PFSK-1 (cell line): ENCODE data around the gene ADAMTS13.

ENCODE experiments used
- FOXP2 ChIP-seq: optimal IDR thresholded peaks from 2 replicates; pipeline ENCODE3; 2011; ENCODE audit warnings: borderline replicate concordance, control low read depth, inconsistent platforms; ENCODE audit not compliant: insufficient read depth; ENCODE audit errors: extremely low read length, extremely low read depth
- POLR2AphosphoS5 ChIP-seq: IDR thresholded peaks from 2 replicates; pipeline ENCODE4 v1.6.1; 2012; ENCODE audit warnings: low read depth, mild to moderate bottlenecking, control low read depth, low read length, moderate library complexity
- REST ChIP-seq, 2 experiments: IDR thresholded peaks; 2 replicates each; pipeline versions ENCODE4 v1.6.1 to v1.8.0; 2011 to 2012; ENCODE audit warnings: low read depth in 2 of 2, low read length in 2 of 2, control low read depth in 1 of 2, inconsistent platforms in 1 of 2, mild to moderate bottlenecking in 1 of 2, moderate library complexity in 1 of 2; ENCODE audit not compliant: insufficient read depth in 1 of 2
- SIN3A ChIP-seq: IDR thresholded peaks from 2 replicates; pipeline ENCODE4 v1.6.1; 2012; ENCODE audit warnings: mild to moderate bottlenecking, low read length, moderate library complexity, borderline replicate concordance; ENCODE audit not compliant: insufficient read depth
- TAF1 ChIP-seq: IDR thresholded peaks from 2 replicates; pipeline ENCODE4 v1.6.1; 2012; ENCODE audit warnings: low read length, control low read depth, borderline replicate concordance; ENCODE audit not compliant: insufficient read depth

ADAMTS13 gene

DNA sequence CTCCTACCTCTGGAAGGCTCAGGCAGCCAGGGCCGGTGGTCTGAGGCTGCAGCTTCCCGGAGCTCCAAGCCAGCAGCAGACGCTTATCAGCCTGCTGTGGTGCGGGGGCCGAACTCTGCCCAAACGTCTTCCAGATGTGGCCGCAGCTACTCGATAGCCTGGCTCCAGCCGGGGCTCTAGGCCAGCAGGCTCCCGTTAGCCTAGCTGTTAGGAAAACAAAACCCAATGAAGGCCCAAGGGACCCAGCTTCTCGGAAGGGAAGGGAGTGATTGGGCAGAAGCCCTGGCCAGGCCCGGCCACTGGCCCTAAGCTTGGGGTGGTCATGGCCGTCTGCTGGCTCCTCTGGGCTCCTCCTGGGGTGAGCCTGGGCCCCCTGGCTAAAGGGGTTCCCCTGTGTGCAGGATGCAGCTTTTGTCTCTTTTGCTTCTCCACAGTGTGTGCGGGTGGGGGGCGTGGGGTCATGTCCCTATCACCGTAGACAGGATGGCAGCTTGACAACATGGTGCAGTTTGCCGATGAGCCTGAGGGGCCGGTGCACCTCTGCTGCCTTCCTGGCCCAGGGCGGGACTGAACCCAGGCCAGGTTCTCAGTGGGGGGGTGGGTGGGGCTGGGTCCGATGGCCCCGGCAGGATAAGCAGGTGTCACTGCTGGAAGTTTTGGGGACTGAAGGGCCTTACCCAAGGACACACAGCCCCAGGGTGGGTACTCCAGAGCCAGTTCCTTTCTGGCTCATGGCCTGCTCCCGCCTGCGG lies 83.9 kb downstream of the ADAMTS13 start:
- TF ChIP-seq TAF1 = no peak
- no peak for TF ChIP-seq FOXP2
- TF ChIP-seq SIN3A = no peak
- TF ChIP-seq POLR2AphosphoS5 = no peak; the same call in 1 of the 2 replicates
- no peak for TF ChIP-seq REST (IDR thresholded peaks at IDR 0.05; ENCODE audit: insufficient read depth in 1 of 2, low read depth in 2 of 2, low read length in 2 of 2)

DNA sequence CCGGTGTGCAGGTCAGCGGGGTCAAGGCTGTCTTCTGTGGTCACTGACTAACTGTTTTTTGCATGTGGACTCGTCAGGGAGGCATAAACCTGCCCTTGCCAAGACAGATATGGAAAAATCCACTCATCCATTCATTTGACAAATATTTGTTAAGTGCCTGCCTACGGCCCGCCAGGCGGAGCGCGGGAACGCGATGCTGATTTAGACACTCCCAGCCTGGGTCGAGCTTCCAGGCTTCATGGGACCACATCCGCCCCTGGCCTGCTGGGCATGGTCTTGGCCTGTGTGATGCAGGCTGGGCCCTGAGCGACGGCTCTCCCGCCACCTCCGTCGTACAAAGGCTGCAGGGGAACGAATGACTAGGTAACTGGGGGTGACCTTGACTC lies 84.5 kb downstream of the ADAMTS13 start:
- TF ChIP-seq FOXP2 (no peak), TAF1 (no peak), REST (IDR thresholded peaks at IDR 0.05; ENCODE audit: insufficient read depth in 1 of 2, low read depth in 2 of 2, low read length in 2 of 2) (no peak), POLR2AphosphoS5 (no peak), SIN3A (no peak)

DNA sequence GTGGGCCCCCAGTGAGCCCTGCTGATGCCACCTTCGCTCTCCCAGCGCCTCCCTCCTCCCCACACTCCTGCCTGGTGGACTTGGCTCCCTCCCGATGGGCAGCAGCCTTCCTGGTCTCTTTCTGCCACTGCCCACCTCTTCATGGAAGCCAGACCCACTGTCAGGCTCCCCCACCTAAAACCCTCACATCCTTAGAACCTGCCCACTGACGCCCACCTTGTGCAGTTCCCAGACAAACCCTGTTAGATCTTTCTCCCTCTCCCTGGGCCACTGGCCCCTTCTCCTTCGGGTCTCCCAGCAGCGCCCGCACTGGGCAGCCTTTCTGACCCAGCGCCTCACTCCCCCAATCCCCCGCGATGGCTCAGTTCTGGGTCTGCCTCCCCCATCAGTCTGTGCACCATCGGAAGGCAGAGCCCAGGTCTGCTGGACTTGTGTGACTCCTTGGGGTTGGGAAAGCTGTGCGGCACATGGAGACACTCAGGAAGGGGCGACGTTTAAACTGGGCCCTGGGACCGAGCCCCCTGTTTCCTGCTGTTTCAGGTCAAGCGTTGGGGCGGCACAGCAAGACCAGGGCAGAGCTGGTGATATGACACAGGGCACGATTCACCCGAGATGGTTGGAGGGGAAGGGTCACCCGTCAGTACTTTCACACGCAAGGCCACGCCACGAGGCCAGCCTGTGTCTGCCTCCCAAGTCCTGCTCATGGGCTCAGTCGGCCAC lies 85.2 kb downstream of the ADAMTS13 start:
- TF ChIP-seq POLR2AphosphoS5 (no peak), FOXP2 (no peak), TAF1 (no peak), SIN3A (no peak), REST (IDR thresholded peaks at IDR 0.05; ENCODE audit: insufficient read depth in 1 of 2, low read depth in 2 of 2, low read length in 2 of 2) (no peak)

DNA sequence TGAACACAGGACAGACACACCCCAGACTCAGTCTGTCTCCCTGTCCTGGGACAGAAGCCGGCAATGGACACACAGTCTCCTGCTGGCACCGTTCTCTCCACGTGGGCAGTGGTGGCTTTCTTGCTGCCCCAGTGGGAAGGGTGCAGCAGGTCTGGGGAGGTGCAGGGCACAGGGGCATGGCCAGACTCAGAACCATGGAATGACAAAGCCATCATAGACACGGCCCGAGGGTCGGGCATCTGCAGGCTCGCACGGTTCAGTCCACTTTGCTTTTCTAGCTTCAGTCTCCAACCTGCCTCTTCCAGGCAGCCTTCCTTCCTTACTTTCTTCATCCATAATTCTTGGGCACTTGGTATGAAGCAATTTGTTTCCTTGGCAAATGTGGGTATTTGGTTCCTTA lies 85.9 kb downstream of the ADAMTS13 start:
- TF ChIP-seq REST (IDR thresholded peaks at IDR 0.05; ENCODE audit: insufficient read depth in 1 of 2, low read depth in 2 of 2, low read length in 2 of 2) = no peak
- TF ChIP-seq SIN3A = no peak
- no peak for TF ChIP-seq FOXP2
- no peak for TF ChIP-seq POLR2AphosphoS5
- TF ChIP-seq TAF1 = no peak
